Activated CD4-positive, alpha-beta T cell treated with anti-CD3 and anti-CD28 coated beads for 36 hours (primary cell): Measurements from ENCODE around the gene NECTIN3. TPM values are rescaled to one million over a fixed set of nuclear protein-coding genes. Genes with fewer than 3 reads are reported as not detected.

Experiments
- ATAC-seq: fragments of 200-7000 bp; cut with Tn5 transposase; one replicate; pipeline ENCODE4 v1.10.0; 2021; ENCODE audit warnings: mild to moderate bottlenecking, moderate library complexity
- CTCF ChIA-PET: fragments of 350-600 bp; sonication (Branson Sonifier 250); formaldehyde crosslinking; loops from one replicate; lab custom pipeline; 2021; ENCODE audit warnings: antibody characterized with exemption; lab: Charles Lee
- POLR2A ChIA-PET: fragments of 350-600 bp; sonication (Branson Sonifier 250); formaldehyde crosslinking; loops from one replicate; lab custom pipeline; 2021; ENCODE audit warnings: antibody characterized with exemption, inconsistent platforms; lab: Charles Lee
- DNase-seq: peaks from one replicate; pipeline ENCODE4 v3.0.0-alpha.2; 2020
- H3K27ac Mint-ChIP-seq: one replicate; pipeline ENCODE4 v1.8.0; 2021; ENCODE audit warnings: mixed read lengths
- H3K27me3 Mint-ChIP-seq: one replicate; pipeline ENCODE4 v1.8.0; 2021; ENCODE audit warnings: mixed read lengths
- H3K36me3 Mint-ChIP-seq: one replicate; pipeline ENCODE4 v1.8.0; 2021; ENCODE audit warnings: low read depth, mixed read lengths
- H3K4me1 Mint-ChIP-seq: one replicate; pipeline ENCODE4 v1.8.0; 2021; ENCODE audit warnings: mixed read lengths
- H3K4me3 Mint-ChIP-seq: one replicate; pipeline ENCODE4 v1.8.0; 2021; ENCODE audit warnings: mild to moderate bottlenecking, moderate library complexity, mixed read lengths
- H3K9me3 Mint-ChIP-seq: one replicate; pipeline ENCODE4 v1.8.0; 2021; ENCODE audit warnings: low read depth, mixed read lengths
- intact Hi-C, 2 experiments: fragments of 100-400 bp; cut with DNase I in 1 of 2; cut with micrococcal nuclease in 1 of 2; formaldehyde crosslinking; loops; one replicate each; pipeline versions ENCODE4 v1.14.2 to v1.15.1; 2022 to 2024; cut with DNase I, micrococcal nuclease
- total RNA-seq, 2 experiments: library from RNA; stranded (reverse); gene quantifications; one replicate each; pipeline ENCODE4 v1.2.3, GENCODE V29; 2021

NECTIN3 gene
- total RNA-seq, 2 experiments from 2014 or later = 5.1 to 5.9 TPM

- intact Hi-C loops = no loop called here
- POLR2A ChIA-PET = no interaction called here
- DNase-seq (no peak), ATAC-seq (no peak)
- Mint-ChIP-seq H3K36me3 (no peaks in the 10 kb centered on the region), H3K4me3 (no peak overlapping the region), H3K27me3 (peaks cover 8% of the 10 kb centered on the region), H3K4me1 (peaks cover 5% of the 10 kb centered on the region), H3K27ac (no peak overlapping the region), H3K9me3 (no peaks in the 10 kb centered on the region)
- CTCF ChIA-PET = no interaction called here
Observed at GRCh38 chr3:111051354-111051753, 20.3 kb upstream of the NECTIN3 start.

DNA sequence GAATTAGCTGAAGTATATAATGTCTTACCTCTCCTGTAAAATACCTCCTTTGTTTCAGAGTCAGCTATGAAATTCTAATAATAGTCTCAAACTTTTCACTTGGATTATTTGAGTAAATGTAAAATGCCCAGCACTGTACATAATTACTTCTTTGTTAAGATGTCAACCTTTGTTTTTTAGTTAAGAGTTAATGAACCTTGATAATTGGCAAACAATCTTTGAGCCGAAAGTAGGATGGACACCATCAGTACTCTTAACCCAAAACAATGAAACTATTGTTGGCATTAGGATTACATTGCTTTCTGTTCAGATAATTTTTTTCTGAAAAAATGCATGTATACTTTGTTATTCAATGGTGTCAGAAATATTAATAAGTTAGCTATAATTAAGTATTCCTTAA lies 3.0 kb upstream of the NECTIN3 start:
- intact Hi-C loops = no loop called here
- CTCF ChIA-PET = interaction anchor here (1.1 to 1.3 kb wide), 3 partner anchors 9 to 12 kb away, joined by 3 to 4 read pairs (median 4); no protein-coding TSS in a partner anchor
- peaks cover 24% of the 10 kb centered on the region for H3K27me3 Mint-ChIP-seq

DNA sequence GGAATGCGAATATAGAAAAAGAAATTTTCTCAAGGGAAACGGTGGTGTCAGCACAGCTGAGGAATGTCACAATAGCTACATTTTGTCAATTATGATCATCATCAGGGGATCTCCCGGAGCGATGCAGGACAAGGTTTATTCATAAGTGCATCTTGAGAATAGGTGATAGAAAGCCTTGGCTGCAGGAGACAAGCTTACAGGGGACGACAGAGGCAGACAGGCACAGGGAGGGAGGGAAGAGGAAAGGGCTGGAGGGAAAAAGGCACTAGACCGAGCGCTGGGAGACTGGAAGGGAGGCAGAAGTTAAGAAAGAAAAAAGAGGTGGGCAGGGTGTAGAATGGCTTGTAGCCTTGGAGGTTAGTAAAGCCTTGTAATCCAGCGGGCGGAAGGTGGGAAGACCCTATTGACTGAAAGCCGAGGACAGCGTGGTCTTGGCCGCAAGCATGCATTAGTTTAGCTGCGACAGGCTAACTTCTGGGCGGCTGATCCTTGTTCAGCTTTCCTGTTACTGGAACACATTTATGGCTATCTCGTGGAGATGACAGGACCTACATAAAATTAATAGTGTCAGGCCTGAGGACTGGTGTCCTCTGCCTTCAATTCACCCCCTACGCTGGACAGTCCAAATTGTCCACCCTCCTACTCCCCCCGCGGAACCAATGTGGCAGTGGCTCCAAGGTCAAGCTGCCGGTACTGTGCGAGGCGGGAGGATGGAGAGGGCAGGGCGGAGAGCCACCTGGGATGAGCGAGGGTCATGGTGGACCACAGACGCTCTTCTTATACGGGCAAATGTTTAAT lies 1.4 kb upstream of the NECTIN3 start:
- DNase-seq (peak; percentile 11), ATAC-seq (no peak)
- peaks cover 35% of the 10 kb centered on the region for H3K27me3 Mint-ChIP-seq
- peak overlapping the region; percentile 80 for H3K27ac Mint-ChIP-seq
- no peaks in the 10 kb centered on the region for H3K9me3 Mint-ChIP-seq
- H3K4me1 Mint-ChIP-seq = peaks cover 28% of the 10 kb centered on the region
- ChIA-PET CTCF (interaction anchor here (0.5 to 1.4 kb wide), 4 partner anchors 10 to 1047 kb away, joined by 3 to 4 read pairs (median 4); no protein-coding TSS in a partner anchor), POLR2A (no interaction called here)
- intact Hi-C loops = loop anchor here (1.0 to 10.0 kb wide), 9 partner anchors 255 to 1335 kb away; partner anchors contain the start of gene CD96 (in 1 of the 2)
- H3K4me3 Mint-ChIP-seq = peak overlapping the region; percentile 83
- no peaks in the 10 kb centered on the region for H3K36me3 Mint-ChIP-seq

More for the DNA sequence above, 3.0 kb upstream of the NECTIN3 start:
- no peak for ATAC-seq
- Mint-ChIP-seq H3K9me3 (no peaks in the 10 kb centered on the region), H3K27ac (no peak overlapping the region), H3K36me3 (no peaks in the 10 kb centered on the region), H3K4me3 (no peak overlapping the region), H3K4me1 (peaks cover 26% of the 10 kb centered on the region)
- POLR2A ChIA-PET = no interaction called here
- DNase-seq = no peak

- ChIA-PET POLR2A (no interaction called here), CTCF (interaction anchor here (0.5 to 1.4 kb wide), 3 partner anchors 10 to 1047 kb away, joined by 3 to 4 read pairs (median 4); no protein-coding TSS in a partner anchor)
- Mint-ChIP-seq H3K27me3 (peaks cover 40% of the 10 kb centered on the region), H3K27ac (peak overlapping the region; percentile 80), H3K36me3 (no peaks in the 10 kb centered on the region), H3K9me3 (no peaks in the 10 kb centered on the region), H3K4me3 (peak overlapping the region; percentile 83), H3K4me1 (peaks cover 28% of the 10 kb centered on the region)
- peak; percentile 53 for DNase-seq
- no peak for ATAC-seq
- intact Hi-C loops = loop anchor here (1.0 to 10.0 kb wide), 10 partner anchors 256 to 1336 kb away; partner anchors contain the start of gene CD96 (in 2 of the 2)
Observed at GRCh38 chr3:111070772-111071256, 802 bp upstream of the NECTIN3 start.

- Mint-ChIP-seq H3K27me3 (peaks cover 40% of the 10 kb centered on the region), H3K4me1 (peaks cover 28% of the 10 kb centered on the region), H3K27ac (peak overlapping the region; percentile 52), H3K9me3 (no peaks in the 10 kb centered on the region), H3K4me3 (peak overlapping the region; percentile 83), H3K36me3 (no peaks in the 10 kb centered on the region)
- DNase-seq (peak; percentile 51), ATAC-seq (peak; percentile 37)
- intact Hi-C loops = loop anchor here (5.0 to 10.0 kb wide), 7 partner anchors 257 to 1337 kb away; partner anchors contain the start of gene CD96 (in 1 of the 2)
- ChIA-PET POLR2A (no interaction called here), CTCF (no interaction called here)
Observed at GRCh38 chr3:111072031-111072921, 660 bp downstream of the NECTIN3 start.

- POLR2A ChIA-PET = no interaction called here
- H3K27ac Mint-ChIP-seq = no peak overlapping the region
- no peak for ATAC-seq
- no peaks in the 10 kb centered on the region for H3K9me3 Mint-ChIP-seq
- peaks cover 40% of the 10 kb centered on the region for H3K27me3 Mint-ChIP-seq
- intact Hi-C loops = loop anchor here (5.0 to 10.0 kb wide), 7 partner anchors 258 to 1338 kb away; partner anchors contain the start of gene CD96 (in 1 of the 2)
- peaks cover 28% of the 10 kb centered on the region for H3K4me1 Mint-ChIP-seq
- DNase-seq = no peak
- CTCF ChIA-PET = no interaction called here
- peak overlapping the region; percentile 83 for H3K4me3 Mint-ChIP-seq
- no peaks in the 10 kb centered on the region for H3K36me3 Mint-ChIP-seq
Observed at GRCh38 chr3:111073218-111073617, 1.6 kb downstream of the NECTIN3 start.

GRCh38 chr3:111076732-111077131 lies 5.1 kb downstream of the NECTIN3 start:
- POLR2A ChIA-PET = interaction anchor here (0.7 kb wide), 1 partner anchor 176 kb away, joined by 7 read pairs; no protein-coding TSS in a partner anchor
- peaks cover 15% of the 10 kb centered on the region for H3K4me1 Mint-ChIP-seq
- ATAC-seq (no peak), DNase-seq (no peak)
- CTCF ChIA-PET = no interaction called here
- no peaks in the 10 kb centered on the region for H3K36me3 Mint-ChIP-seq
- H3K9me3 Mint-ChIP-seq = no peaks in the 10 kb centered on the region
- intact Hi-C loops = loop anchor here (10.0 kb wide), 3 partner anchors 262 to 1342 kb away; no protein-coding TSS in a partner anchor
- peaks cover 28% of the 10 kb centered on the region for H3K27me3 Mint-ChIP-seq
- no peak overlapping the region for H3K4me3 Mint-ChIP-seq
- H3K27ac Mint-ChIP-seq = no peak overlapping the region

DNA sequence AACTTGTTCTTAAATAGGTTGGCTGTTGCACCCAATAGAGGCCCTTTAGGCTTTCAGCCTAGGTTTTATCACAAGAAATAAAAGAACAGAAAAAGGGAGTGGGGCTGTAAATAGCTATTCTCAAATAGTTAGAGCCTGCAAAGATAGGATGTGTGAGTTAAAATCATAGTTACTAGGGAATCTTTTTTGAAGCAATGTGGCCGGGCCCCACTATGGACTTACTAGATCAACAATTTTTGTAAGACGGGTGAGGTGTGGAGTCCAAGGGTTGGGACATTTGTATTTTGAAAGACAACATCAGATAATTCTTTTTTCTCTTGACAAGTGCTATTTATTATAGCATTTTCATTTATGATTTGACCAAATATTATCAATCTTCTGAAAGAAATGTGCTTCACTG lies 5.8 kb downstream of the NECTIN3 start:
- ChIA-PET CTCF (interaction anchor here (0.6 kb wide), 1 partner anchor 197 kb away, joined by 3 read pairs; no protein-coding TSS in a partner anchor), POLR2A (no interaction called here)
- no peaks in the 10 kb centered on the region for H3K36me3 Mint-ChIP-seq
- intact Hi-C loops = loop anchor here (10.0 kb wide), 3 partner anchors 263 to 1343 kb away; no protein-coding TSS in a partner anchor
- DNase-seq (no peak), ATAC-seq (no peak)
- no peaks in the 10 kb centered on the region for H3K9me3 Mint-ChIP-seq
- H3K27me3 Mint-ChIP-seq = peaks cover 28% of the 10 kb centered on the region
- no peak overlapping the region for H3K4me3 Mint-ChIP-seq
- H3K27ac Mint-ChIP-seq = no peak overlapping the region
- peaks cover 14% of the 10 kb centered on the region for H3K4me1 Mint-ChIP-seq

DNA sequence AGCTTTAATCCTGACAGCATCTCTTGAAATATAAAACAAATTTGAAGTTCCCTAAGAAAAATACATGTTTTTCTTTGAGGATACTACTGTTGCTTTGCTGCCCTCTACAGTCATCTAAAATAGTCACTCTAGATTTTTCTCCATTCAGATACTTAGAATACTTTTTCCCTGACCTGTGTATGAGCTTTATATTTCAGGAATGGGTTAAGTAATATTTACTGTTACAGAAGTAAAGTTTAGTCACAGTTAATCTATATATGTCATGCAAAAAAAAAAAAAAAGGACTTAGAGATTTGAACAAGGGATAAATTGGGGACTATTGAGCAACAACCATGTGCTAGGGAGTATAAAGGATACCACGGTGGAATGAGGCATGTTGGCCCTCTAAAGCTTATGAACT lies 8.8 kb downstream of the NECTIN3 start:
- H3K9me3 Mint-ChIP-seq = no peaks in the 10 kb centered on the region
- ChIA-PET POLR2A (no interaction called here), CTCF (interaction anchor here (0.6 to 1.7 kb wide), 7 partner anchors 10 to 459 kb away, joined by 3 to 4 read pairs (median 3); no protein-coding TSS in a partner anchor)
- peaks cover 3% of the 10 kb centered on the region for H3K27me3 Mint-ChIP-seq
- no peak overlapping the region for H3K27ac Mint-ChIP-seq
- DNase-seq = no peak
- H3K4me3 Mint-ChIP-seq = no peak overlapping the region
- H3K36me3 Mint-ChIP-seq = no peaks in the 10 kb centered on the region
- ATAC-seq = no peak
- no peaks in the 10 kb centered on the region for H3K4me1 Mint-ChIP-seq
- intact Hi-C loops = loop anchor here in 1 of 2 experiments (10.0 kb wide), 1 partner anchor 1546 kb away; no protein-coding TSS in a partner anchor

DNA sequence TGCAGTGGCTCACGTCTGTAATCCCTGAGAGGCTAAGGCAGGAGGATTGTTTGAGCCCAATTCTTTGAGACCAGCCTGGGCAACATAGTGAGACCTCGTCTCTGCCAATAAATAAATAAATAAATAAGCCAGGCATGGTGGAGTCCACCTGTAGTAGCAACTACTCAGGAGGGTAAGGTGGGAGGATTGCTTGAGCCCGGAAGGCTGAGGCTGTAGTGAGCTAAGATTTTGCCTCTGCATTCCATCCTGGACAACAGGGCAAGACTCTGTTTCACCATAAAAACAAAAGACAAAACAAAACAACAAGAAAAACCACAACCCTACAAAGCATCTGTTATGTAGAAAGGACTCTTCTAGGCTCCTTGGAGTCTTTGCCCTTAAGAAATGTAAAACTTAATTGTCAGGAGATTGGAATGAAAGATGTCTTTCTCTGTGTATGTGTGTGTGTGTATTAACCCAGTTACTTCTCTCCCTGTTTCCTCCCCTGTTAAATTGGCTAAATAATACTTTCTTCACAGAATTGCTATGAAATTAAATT lies 9.5 kb downstream of the NECTIN3 start:
- ChIA-PET CTCF (interaction anchor here (0.6 to 1.7 kb wide), 5 partner anchors 11 to 1741 kb away, joined by 3 to 4 read pairs (median 3); no protein-coding TSS in a partner anchor), POLR2A (no interaction called here)
- intact Hi-C loops = loop anchor here in 1 of 2 experiments (10.0 kb wide), 1 partner anchor 1546 kb away; no protein-coding TSS in a partner anchor
- no peaks in the 10 kb centered on the region for H3K9me3 Mint-ChIP-seq
- no peaks in the 10 kb centered on the region for H3K36me3 Mint-ChIP-seq
- ATAC-seq = no peak
- DNase-seq = no peak
- H3K27ac Mint-ChIP-seq = no peak overlapping the region
- H3K27me3 Mint-ChIP-seq = no peaks in the 10 kb centered on the region
- no peak overlapping the region for H3K4me3 Mint-ChIP-seq
- no peaks in the 10 kb centered on the region for H3K4me1 Mint-ChIP-seq
